Astrocyte (in vitro differentiated cells and primary cell): Measurements from ENCODE around the gene INSL6. TPM values are rescaled to one million over a fixed set of nuclear protein-coding genes. Genes with fewer than 3 reads are reported as not detected.

ENCODE experiments used
- DNase-seq: peaks from one replicate; pipeline ENCODE4 v3.0.0-alpha.2; 2010; ENCODE audit warnings: low read depth
- FAIRE-seq: peaks from 2 replicates; lab custom pipeline; 2011; peaks lifted over from hg19 to GRCh38; lab: Jason Lieb, UNC
- H2AFZ ChIP-seq: 2 replicates; pipeline ENCODE4 v1.6.0; 2012; ENCODE audit warnings: low read depth, low read length, inconsistent platforms
- H3K27ac ChIP-seq: 2 replicates; pipeline ENCODE4 v1.5.1; 2011; ENCODE audit warnings: low read depth, low read length, inconsistent platforms
- H3K27me3 ChIP-seq: 2 replicates; pipeline ENCODE4 v1.6.0; 2011; ENCODE audit warnings: low read length, inconsistent platforms; ENCODE audit not compliant: insufficient read depth
- H3K36me3 ChIP-seq: 2 replicates; pipeline ENCODE4 v1.5.1; 2011; ENCODE audit warnings: low read length, inconsistent platforms; ENCODE audit not compliant: insufficient read depth
- H3K4me1 ChIP-seq: 2 replicates; pipeline ENCODE4 v1.5.1; 2011; ENCODE audit warnings: low read length, inconsistent platforms; ENCODE audit not compliant: insufficient read depth
- H3K4me2 ChIP-seq: 2 replicates; pipeline ENCODE4 v1.6.0; 2012; ENCODE audit warnings: low read length, inconsistent platforms
- H3K4me3 ChIP-seq: 2 replicates; pipeline ENCODE4 v1.5.1; 2011; ENCODE audit warnings: low read depth, mild to moderate bottlenecking, low read length, inconsistent platforms; ENCODE audit not compliant: insufficient read depth
- H3K79me2 ChIP-seq: 2 replicates; pipeline ENCODE4 v1.6.0; 2012; ENCODE audit warnings: mild to moderate bottlenecking, low read length, inconsistent platforms; ENCODE audit not compliant: insufficient read depth
- H3K9ac ChIP-seq: 2 replicates; pipeline ENCODE4 v1.6.0; 2012; ENCODE audit warnings: mild to moderate bottlenecking, low read length, inconsistent platforms
- H3K9me3 ChIP-seq: 2 replicates; pipeline ENCODE4 v1.5.1; 2012; ENCODE audit warnings: low read depth, mild to moderate bottlenecking, low read length, inconsistent platforms; ENCODE audit not compliant: insufficient read depth
- H4K20me1 ChIP-seq: 2 replicates; pipeline ENCODE4 v1.6.0; 2012; ENCODE audit warnings: low read length, inconsistent platforms; ENCODE audit not compliant: insufficient read depth
- H3K27ac Mint-ChIP-seq: one replicate; pipeline ENCODE4 v1.8.0; 2021; ENCODE audit warnings: mild to moderate bottlenecking, mixed read lengths; ENCODE audit not compliant: unreplicated experiment
- H3K27me3 Mint-ChIP-seq: one replicate; pipeline ENCODE4 v1.8.0; 2021; ENCODE audit warnings: low read depth, mixed read lengths; ENCODE audit not compliant: unreplicated experiment
- H3K36me3 Mint-ChIP-seq: one replicate; pipeline ENCODE4 v1.8.0; 2021; ENCODE audit warnings: low read depth, mixed read lengths; ENCODE audit not compliant: unreplicated experiment
- H3K4me1 Mint-ChIP-seq: one replicate; pipeline ENCODE4 v1.8.0; 2021; ENCODE audit warnings: low read depth, mixed read lengths; ENCODE audit not compliant: unreplicated experiment
- H3K4me3 Mint-ChIP-seq: one replicate; pipeline ENCODE4 v1.8.0; 2021; ENCODE audit warnings: mild to moderate bottlenecking, moderate library complexity, mixed read lengths; ENCODE audit not compliant: unreplicated experiment
- H3K9me3 Mint-ChIP-seq: one replicate; pipeline ENCODE4 v1.8.0; 2021; ENCODE audit warnings: mild to moderate bottlenecking, mixed read lengths; ENCODE audit not compliant: unreplicated experiment
- EZH2 ChIP-seq: IDR thresholded peaks from 2 replicates; pipeline ENCODE4 v1.6.1; 2012; ENCODE audit warnings: mild to moderate bottlenecking, low read length, inconsistent platforms; ENCODE audit not compliant: insufficient read depth
- total RNA-seq: library from RNA; stranded (reverse); gene quantifications from 2 replicates; pipeline ENCODE4 v1.2.1, GENCODE V29; 2021
- TF ChIP-seq, protein P1 (sequence below): IDR thresholded peaks from 2 replicates; pipeline ENCODE4 v1.5.1; 2011; ENCODE audit warnings: low read depth, mild to moderate bottlenecking, inconsistent platforms, low read length, moderate library complexity; ENCODE audit not compliant: insufficient read depth

INSL6 gene
- total RNA-seq, 1 donor from 2014 or later: not detected

DNA sequence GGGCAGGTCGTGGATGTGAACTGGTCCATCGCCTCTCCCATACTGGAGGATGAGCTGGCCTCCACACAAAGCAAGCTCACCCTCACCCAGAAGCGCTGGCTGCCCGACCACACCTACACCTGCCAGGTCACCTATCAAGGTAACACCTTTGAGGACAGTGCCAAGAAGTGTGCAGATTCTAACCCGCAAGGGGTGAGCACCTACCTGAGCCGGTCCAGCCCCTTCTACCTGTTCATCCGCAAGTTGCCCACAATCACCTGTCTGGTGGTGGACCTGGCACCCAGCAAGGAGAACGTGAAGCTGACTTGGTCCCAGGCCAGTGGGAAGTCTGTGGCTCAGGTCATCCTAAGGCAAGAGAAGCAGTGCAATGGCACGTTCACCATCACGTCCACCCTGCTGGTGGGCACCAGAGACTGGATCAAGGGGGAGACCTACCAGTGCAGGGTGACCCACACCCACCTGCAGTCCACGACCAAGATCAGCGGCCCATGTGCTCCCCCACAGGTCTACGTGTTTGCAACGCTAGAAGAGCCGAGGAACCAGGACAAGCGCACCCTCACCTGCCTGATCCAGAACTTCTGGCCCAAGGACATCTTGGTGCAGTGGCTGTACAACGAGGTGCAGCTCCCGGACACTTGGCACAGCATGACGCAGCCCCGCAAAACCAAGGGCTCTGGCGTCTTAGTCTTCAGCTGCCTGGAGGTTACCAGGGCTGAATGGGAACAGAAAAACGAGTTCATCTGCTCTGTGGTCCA lies 71.3 kb downstream of the INSL6 start:
- Histone ChIP-seq H3K9ac (no peak overlapping the region), H3K4me2 (no peak overlapping the region), H4K20me1 (no peaks in the 10 kb centered on the region), H3K27me3 (no peaks in the 10 kb centered on the region), H2AFZ (no peak overlapping the region), H3K9me3 (peaks cover 7% of the 10 kb centered on the region), H3K79me2 (no peaks in the 10 kb centered on the region), H3K4me1 (no peaks in the 10 kb centered on the region), H3K36me3 (no peaks in the 10 kb centered on the region), H3K27ac (no peak overlapping the region), H3K4me3 (no peak overlapping the region)
- Mint-ChIP-seq H3K9me3 (peaks cover 2% of the 10 kb centered on the region), H3K27ac (no peak overlapping the region), H3K27me3 (no peaks in the 10 kb centered on the region), H3K36me3 (peaks cover 20% of the 10 kb centered on the region), H3K4me1 (no peaks in the 10 kb centered on the region), H3K4me3 (no peak overlapping the region)
- FAIRE-seq (no peak), DNase-seq (no peak)
- TF ChIP-seq EZH2: no peak
- TF ChIP-seq, protein P1, sequence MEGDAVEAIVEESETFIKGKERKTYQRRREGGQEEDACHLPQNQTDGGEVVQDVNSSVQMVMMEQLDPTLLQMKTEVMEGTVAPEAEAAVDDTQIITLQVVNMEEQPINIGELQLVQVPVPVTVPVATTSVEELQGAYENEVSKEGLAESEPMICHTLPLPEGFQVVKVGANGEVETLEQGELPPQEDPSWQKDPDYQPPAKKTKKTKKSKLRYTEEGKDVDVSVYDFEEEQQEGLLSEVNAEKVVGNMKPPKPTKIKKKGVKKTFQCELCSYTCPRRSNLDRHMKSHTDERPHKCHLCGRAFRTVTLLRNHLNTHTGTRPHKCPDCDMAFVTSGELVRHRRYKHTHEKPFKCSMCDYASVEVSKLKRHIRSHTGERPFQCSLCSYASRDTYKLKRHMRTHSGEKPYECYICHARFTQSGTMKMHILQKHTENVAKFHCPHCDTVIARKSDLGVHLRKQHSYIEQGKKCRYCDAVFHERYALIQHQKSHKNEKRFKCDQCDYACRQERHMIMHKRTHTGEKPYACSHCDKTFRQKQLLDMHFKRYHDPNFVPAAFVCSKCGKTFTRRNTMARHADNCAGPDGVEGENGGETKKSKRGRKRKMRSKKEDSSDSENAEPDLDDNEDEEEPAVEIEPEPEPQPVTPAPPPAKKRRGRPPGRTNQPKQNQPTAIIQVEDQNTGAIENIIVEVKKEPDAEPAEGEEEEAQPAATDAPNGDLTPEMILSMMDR: no peak

Other genes with a start within 250 kb of the INSL6 start
- gene JAK2, start 200.4 kb downstream of the INSL6 start, total RNA-seq: 12.3 and 13.2 TPM in 2 replicates
- gene INSL4, start 45.8 kb upstream of the INSL6 start, total RNA-seq: 0.11 TPM in 1 of 2 replicates, not detected in the other
- gene RLN2, start 119.1 kb upstream of the INSL6 start, total RNA-seq: 0.52 and 0.55 TPM in 2 replicates
- 0.53 TPM in 1 of 2 replicates, not detected in the other for gene RLN1, start 154.2 kb upstream of the INSL6 start, total RNA-seq